Measurements from ENCODE around the gene CKAP4.

CKAP4 gene

GRCh38 chr12:106190581-106190980 lies 57.2 kb downstream of the CKAP4 start:
- H3K4me1 ChIP-seq (ENCODE audit: control insufficient read depth, insufficient read depth, low read length) = peaks cover 43% of the 10 kb centered on the region
- H3K9me3 ChIP-seq (ENCODE audit: control insufficient read depth, low read length) = no peaks in the 10 kb centered on the region
- no peak overlapping the region for H3K4me3 ChIP-seq (ENCODE audit: low read length)
- DNase-seq (ENCODE audit: low read depth) = no peak
- no peak overlapping the region for H3K9ac ChIP-seq (ENCODE audit: low read length)
- no peaks in the 10 kb centered on the region for H3K27me3 ChIP-seq (replicated peaks; ENCODE audit: control insufficient read depth, insufficient read depth, low read length)
- no peaks in the 10 kb centered on the region for H3K36me3 ChIP-seq (ENCODE audit: control insufficient read depth, insufficient read depth, low read length, severe bottlenecking)

GRCh38 chr12:106189341-106189740 lies 58.5 kb downstream of the CKAP4 start:
- Histone ChIP-seq H3K36me3 (ENCODE audit: control insufficient read depth, insufficient read depth, low read length, severe bottlenecking) (no peaks in the 10 kb centered on the region), H3K4me1 (ENCODE audit: control insufficient read depth, insufficient read depth, low read length) (peaks cover 30% of the 10 kb centered on the region), H3K9me3 (ENCODE audit: control insufficient read depth, low read length) (no peaks in the 10 kb centered on the region), H3K9ac (ENCODE audit: low read length) (no peak overlapping the region), H3K4me3 (ENCODE audit: low read length) (no peak overlapping the region), H3K27me3 (replicated peaks; ENCODE audit: control insufficient read depth, insufficient read depth, low read length) (no peaks in the 10 kb centered on the region)
- no peak for DNase-seq (ENCODE audit: low read depth)

GRCh38 chr12:106188256-106188655 lies 59.6 kb downstream of the CKAP4 start:
- Histone ChIP-seq H3K9me3 (ENCODE audit: control insufficient read depth, low read length) (no peaks in the 10 kb centered on the region), H3K4me1 (ENCODE audit: control insufficient read depth, insufficient read depth, low read length) (peaks cover 20% of the 10 kb centered on the region), H3K9ac (ENCODE audit: low read length) (no peak overlapping the region), H3K27me3 (replicated peaks; ENCODE audit: control insufficient read depth, insufficient read depth, low read length) (no peaks in the 10 kb centered on the region), H3K4me3 (ENCODE audit: low read length) (no peak overlapping the region), H3K36me3 (ENCODE audit: control insufficient read depth, insufficient read depth, low read length, severe bottlenecking) (no peaks in the 10 kb centered on the region)
- no peak for DNase-seq (ENCODE audit: low read depth)
